ENCODE data around the gene CAVIN2.

- TF ChIP-seq CTCF (IDR thresholded peaks at IDR 0.05) (no peak), POLR2A (IDR thresholded peaks at IDR 0.05) (no peak)
Measured at GRCh38 chr2:191856111-191856876, 9.4 kb upstream of the CAVIN2 start.

All from Peyer's patch (tissue), 4 donors.